ENCODE measurements around the gene TIMM23. TPM values are rescaled to one million over a fixed set of nuclear protein-coding genes. Genes with fewer than 3 reads are reported as not detected.

TIMM23 gene
- total RNA-seq, 1 experiment from 2014 or later: 142 TPM

DNA sequence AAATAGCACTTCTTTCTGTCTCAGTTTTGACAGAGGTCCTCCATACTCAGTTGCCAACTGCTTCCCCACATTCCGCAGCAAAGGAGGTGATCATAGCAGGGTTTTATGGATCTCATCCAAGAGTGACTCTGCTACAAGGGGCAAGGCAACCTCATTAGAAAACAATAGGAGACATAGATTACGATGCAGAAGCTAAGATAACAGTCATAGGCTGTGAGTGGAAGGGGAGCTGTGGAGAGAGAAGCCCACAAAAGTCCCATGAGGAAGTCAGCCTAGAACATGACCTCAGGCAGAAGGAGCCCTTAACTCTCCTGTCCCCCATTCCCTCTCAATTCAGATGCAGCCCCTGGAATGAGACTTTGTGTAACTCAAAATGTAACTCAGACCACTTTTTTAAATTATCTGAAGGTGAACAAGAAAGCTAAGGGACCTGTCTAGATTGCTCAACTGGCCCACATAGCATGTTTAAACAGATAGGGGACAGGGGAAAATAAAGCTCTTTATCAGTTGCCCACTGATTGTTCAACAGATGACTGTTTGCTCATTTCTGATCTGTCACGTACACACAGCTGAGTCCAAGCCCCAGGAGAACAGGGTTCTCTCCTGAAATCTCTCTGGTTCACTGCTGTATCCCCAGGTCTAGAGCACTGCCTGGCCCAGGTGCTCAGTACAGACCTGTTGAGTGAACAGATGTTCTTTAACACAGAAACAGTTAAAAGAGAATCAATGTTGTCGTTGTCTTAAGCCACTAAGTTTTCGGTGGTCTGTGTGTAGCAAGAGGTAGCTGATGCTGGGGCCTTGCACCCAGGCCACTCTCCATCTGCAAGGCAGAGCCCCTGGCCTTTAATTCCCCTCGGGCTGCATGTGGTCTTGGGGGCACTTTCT, 59.6 kb downstream of the TIMM23 start:
- intact Hi-C loops (cut with micrococcal nuclease; ENCODE audit: unreplicated experiment): loop anchor here (1.0 to 10.0 kb wide), 2 partner anchors 20 to 193 kb away; no protein-coding TSS in a partner anchor
- H3K4me1 Mint-ChIP-seq (ENCODE audit: low read depth, unreplicated experiment): peaks cover 40% of the 10 kb centered on the region
- H3K4me3 Mint-ChIP-seq (ENCODE audit: unreplicated experiment): peak overlapping the region; percentile 100
- Histone ChIP-seq H3K27me3 (replicated peaks; ENCODE audit: control insufficient read depth, insufficient read depth, low read length) (no peaks in the 10 kb centered on the region), H3K4me1 (peaks cover 57% of the 10 kb centered on the region), H3K36me3 (ENCODE audit: control insufficient read depth, insufficient read depth, low read length) (0 out of 2 replicates have a peak, but pooled peaks cover under 1% of the 10 kb centered on the region), H3K4me3 (ENCODE audit: low read depth, low read length) (0 out of 2 replicates have a peak overlapping the region, but pooled peaks have one; percentile 3), H3K9me3 (no peaks in the 10 kb centered on the region)
- ChIA-PET CTCF (interaction anchor here (0.6 to 1.9 kb wide), 8 partner anchors 9 to 796 kb away, joined by 3 to 20 read pairs (median 5); partner anchors contain the start of gene TIMM23), POLR2A (interaction anchor here (0.6 to 1.8 kb wide), 4 partner anchors 8 to 22 kb away, joined by 3 to 8 read pairs (median 4); no protein-coding TSS in a partner anchor)
- TF ChIP-seq, protein P1, sequence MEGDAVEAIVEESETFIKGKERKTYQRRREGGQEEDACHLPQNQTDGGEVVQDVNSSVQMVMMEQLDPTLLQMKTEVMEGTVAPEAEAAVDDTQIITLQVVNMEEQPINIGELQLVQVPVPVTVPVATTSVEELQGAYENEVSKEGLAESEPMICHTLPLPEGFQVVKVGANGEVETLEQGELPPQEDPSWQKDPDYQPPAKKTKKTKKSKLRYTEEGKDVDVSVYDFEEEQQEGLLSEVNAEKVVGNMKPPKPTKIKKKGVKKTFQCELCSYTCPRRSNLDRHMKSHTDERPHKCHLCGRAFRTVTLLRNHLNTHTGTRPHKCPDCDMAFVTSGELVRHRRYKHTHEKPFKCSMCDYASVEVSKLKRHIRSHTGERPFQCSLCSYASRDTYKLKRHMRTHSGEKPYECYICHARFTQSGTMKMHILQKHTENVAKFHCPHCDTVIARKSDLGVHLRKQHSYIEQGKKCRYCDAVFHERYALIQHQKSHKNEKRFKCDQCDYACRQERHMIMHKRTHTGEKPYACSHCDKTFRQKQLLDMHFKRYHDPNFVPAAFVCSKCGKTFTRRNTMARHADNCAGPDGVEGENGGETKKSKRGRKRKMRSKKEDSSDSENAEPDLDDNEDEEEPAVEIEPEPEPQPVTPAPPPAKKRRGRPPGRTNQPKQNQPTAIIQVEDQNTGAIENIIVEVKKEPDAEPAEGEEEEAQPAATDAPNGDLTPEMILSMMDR (IDR thresholded peaks at IDR 0.05; ENCODE audit: insufficient read depth in 1 of 2, low read depth in 1 of 2, low read length in 1 of 2, severe bottlenecking in 1 of 2, unreplicated experiment in 1 of 2): no peak
- peaks cover 23% of the 10 kb centered on the region for H3K36me3 Mint-ChIP-seq (ENCODE audit: insufficient read depth, unreplicated experiment)
- H3K27me3 Mint-ChIP-seq (ENCODE audit: insufficient read depth, unreplicated experiment): no peaks in the 10 kb centered on the region
- DNase-seq: peak; percentile 70 to 72
- H3K9me3 Mint-ChIP-seq (ENCODE audit: unreplicated experiment): no peaks in the 10 kb centered on the region
- no TSS peak for BruUV-seq (replicated peaks)
- H3K27ac Mint-ChIP-seq (ENCODE audit: unreplicated experiment): peak overlapping the region; percentile 98

DNA sequence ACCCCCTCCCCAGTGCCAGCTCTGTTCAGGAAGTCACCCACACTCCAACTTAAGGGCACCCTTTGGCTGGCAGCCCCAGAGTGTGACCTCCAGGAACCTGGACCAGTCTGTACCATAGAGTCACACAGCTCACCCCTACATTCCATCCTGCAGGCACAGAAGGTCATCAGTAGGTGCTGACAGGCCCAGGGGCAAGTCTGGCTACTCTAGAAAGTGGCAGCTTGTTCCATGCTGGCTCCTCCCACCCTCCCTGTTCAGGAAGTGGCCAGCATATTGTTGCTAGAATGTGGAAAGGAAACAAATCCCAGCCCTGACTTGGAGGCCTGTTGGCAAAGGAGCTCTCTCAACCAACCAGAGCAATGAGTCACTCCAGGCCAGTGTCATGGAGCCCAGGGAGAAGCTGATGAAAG, 61.3 kb downstream of the TIMM23 start:
- Histone ChIP-seq H3K4me1 (peaks cover 47% of the 10 kb centered on the region), H3K36me3 (ENCODE audit: control insufficient read depth, insufficient read depth, low read length) (0 out of 2 replicates have a peak, but pooled peaks cover 2% of the 10 kb centered on the region), H3K27me3 (replicated peaks; ENCODE audit: control insufficient read depth, insufficient read depth, low read length) (no peaks in the 10 kb centered on the region), H3K4me3 (ENCODE audit: low read depth, low read length) (no peak overlapping the region), H3K9me3 (no peaks in the 10 kb centered on the region)
- Mint-ChIP-seq H3K4me1 (ENCODE audit: low read depth, unreplicated experiment) (peaks cover 25% of the 10 kb centered on the region), H3K36me3 (ENCODE audit: insufficient read depth, unreplicated experiment) (peaks cover 13% of the 10 kb centered on the region), H3K4me3 (ENCODE audit: unreplicated experiment) (no peak overlapping the region), H3K9me3 (ENCODE audit: unreplicated experiment) (no peaks in the 10 kb centered on the region), H3K27ac (ENCODE audit: unreplicated experiment) (peak overlapping the region; percentile 78), H3K27me3 (ENCODE audit: insufficient read depth, unreplicated experiment) (no peaks in the 10 kb centered on the region)
- peak in 1 of 2 experiments; percentile 51 for DNase-seq
- no TSS peak for BruUV-seq (replicated peaks)
- POLR2A ChIA-PET: no interaction called here
- TF ChIP-seq, protein P1 (IDR thresholded peaks at IDR 0.05; ENCODE audit: insufficient read depth in 1 of 2, low read depth in 1 of 2, low read length in 1 of 2, severe bottlenecking in 1 of 2, unreplicated experiment in 1 of 2): no peak
- intact Hi-C loops (cut with micrococcal nuclease; ENCODE audit: unreplicated experiment): loop anchor here (10.0 kb wide), 1 partner anchor 191 kb away; no protein-coding TSS in a partner anchor
- CTCF ChIA-PET: no interaction called here
